SK-N-SH treated with all-trans-retinoic acid at 6 μM for 48 hours (cell line): Measurements from ENCODE around the gene SLC2A13.

ENCODE experiments used
- TCF4 ChIP-seq: fragments of 250-450 bp; sonication (Bioruptor Pico); IDR thresholded peaks from 2 replicates; pipeline ENCODE4 v1.8.0; 2021; ENCODE audit warnings: mild to moderate bottlenecking, moderate library complexity, borderline replicate concordance
- TOX ChIP-seq: fragments of 250-450 bp; sonication (Bioruptor Pico); IDR thresholded peaks from 2 replicates; pipeline ENCODE4 v1.8.0; 2021; ENCODE audit warnings: mild to moderate bottlenecking, moderate library complexity, borderline replicate concordance
- TF ChIP-seq, protein P1 (sequence below): fragments of 250-450 bp; sonication (Bioruptor Pico); IDR thresholded peaks from 2 replicates; pipeline ENCODE4 v1.8.0; 2020; ENCODE audit warnings: mild to moderate bottlenecking, moderate library complexity, borderline replicate concordance
- TF ChIP-seq, protein P2 (sequence below): fragments of 250-450 bp; sonication (Bioruptor Pico); IDR thresholded peaks from 2 replicates; pipeline ENCODE4 v1.5.1; 2020; ENCODE audit warnings: low read depth, mild to moderate bottlenecking, moderate library complexity
- TF ChIP-seq, protein P3 (sequence below): fragments of 250-450 bp; sonication (Bioruptor Pico); IDR thresholded peaks from 2 replicates; pipeline ENCODE4 v1.8.0; 2021; ENCODE audit warnings: low read depth, mild to moderate bottlenecking, moderate library complexity, borderline replicate concordance

DNA sequence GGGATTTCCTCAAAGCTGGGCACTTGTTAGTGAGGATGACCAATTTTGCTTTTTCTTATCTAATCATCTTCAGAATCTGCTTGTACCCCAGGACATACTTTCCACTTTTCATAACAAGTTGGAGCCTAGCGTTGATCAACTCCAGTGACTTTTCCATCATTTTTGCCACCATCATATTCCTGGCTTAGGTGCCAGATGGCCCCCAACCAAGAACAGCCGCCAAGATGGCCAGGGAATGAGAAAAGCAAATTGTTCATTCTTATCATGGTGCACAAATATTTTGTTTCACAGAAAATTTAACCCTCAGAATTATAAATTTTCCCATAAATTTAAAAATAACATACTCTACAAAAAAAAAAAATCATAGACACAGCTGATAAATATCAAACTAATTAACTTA lies 37.5 kb downstream of the SLC2A13 start:
- TF ChIP-seq, protein P1, sequence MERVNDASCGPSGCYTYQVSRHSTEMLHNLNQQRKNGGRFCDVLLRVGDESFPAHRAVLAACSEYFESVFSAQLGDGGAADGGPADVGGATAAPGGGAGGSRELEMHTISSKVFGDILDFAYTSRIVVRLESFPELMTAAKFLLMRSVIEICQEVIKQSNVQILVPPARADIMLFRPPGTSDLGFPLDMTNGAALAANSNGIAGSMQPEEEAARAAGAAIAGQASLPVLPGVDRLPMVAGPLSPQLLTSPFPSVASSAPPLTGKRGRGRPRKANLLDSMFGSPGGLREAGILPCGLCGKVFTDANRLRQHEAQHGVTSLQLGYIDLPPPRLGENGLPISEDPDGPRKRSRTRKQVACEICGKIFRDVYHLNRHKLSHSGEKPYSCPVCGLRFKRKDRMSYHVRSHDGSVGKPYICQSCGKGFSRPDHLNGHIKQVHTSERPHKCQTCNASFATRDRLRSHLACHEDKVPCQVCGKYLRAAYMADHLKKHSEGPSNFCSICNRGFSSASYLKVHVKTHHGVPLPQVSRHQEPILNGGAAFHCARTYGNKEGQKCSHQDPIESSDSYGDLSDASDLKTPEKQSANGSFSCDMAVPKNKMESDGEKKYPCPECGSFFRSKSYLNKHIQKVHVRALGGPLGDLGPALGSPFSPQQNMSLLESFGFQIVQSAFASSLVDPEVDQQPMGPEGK: no peak
- TF ChIP-seq TOX (CRISPR knock-in tag): no peak
- TF ChIP-seq, protein P2, sequence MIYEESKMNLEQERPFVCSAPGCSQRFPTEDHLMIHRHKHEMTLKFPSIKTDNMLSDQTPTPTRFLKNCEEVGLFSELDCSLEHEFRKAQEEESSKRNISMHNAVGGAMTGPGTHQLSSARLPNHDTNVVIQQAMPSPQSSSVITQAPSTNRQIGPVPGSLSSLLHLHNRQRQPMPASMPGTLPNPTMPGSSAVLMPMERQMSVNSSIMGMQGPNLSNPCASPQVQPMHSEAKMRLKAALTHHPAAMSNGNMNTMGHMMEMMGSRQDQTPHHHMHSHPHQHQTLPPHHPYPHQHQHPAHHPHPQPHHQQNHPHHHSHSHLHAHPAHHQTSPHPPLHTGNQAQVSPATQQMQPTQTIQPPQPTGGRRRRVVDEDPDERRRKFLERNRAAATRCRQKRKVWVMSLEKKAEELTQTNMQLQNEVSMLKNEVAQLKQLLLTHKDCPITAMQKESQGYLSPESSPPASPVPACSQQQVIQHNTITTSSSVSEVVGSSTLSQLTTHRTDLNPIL (CRISPR knock-in tag): no peak
- TF ChIP-seq, protein P3, sequence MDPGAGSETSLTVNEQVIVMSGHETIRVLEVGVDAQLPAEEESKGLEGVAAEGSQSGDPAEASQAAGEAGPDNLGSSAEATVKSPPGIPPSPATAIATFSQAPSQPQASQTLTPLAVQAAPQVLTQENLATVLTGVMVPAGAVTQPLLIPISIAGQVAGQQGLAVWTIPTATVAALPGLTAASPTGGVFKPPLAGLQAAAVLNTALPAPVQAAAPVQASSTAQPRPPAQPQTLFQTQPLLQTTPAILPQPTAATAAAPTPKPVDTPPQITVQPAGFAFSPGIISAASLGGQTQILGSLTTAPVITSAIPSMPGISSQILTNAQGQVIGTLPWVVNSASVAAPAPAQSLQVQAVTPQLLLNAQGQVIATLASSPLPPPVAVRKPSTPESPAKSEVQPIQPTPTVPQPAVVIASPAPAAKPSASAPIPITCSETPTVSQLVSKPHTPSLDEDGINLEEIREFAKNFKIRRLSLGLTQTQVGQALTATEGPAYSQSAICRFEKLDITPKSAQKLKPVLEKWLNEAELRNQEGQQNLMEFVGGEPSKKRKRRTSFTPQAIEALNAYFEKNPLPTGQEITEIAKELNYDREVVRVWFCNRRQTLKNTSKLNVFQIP (CRISPR knock-in tag): no peak
- no peak for TF ChIP-seq TCF4
